ENCODE data around the gene ACVR1.
"Not testable (repeated sequence)": the region's sequence is repeated elsewhere in the genome, so short reads cannot be mapped to it uniquely, and the experiment has no call there.

The ACVR1 gene

DNA sequence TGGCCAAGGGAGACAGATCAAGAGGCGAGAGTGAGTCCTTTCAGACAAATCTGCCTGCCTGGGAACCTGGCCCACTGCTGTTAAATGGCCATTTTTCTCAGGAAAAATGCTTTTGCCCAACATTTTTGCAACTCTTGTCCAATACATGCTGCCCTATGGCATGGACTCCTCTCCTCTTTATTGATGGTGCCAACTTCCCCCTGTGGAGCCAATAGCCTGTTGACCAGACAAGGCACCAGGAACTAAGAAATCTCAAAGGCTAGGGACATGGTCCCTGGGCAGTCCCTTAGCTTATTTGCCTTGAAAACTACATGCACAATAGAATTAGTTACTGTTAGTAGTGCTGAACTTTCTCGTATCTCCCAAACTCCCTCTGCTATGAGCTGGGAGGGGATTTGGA is 155.6 kb downstream of the ACVR1 start:
- no peak for DNase-seq (ENCODE audit: low read depth)

DNA sequence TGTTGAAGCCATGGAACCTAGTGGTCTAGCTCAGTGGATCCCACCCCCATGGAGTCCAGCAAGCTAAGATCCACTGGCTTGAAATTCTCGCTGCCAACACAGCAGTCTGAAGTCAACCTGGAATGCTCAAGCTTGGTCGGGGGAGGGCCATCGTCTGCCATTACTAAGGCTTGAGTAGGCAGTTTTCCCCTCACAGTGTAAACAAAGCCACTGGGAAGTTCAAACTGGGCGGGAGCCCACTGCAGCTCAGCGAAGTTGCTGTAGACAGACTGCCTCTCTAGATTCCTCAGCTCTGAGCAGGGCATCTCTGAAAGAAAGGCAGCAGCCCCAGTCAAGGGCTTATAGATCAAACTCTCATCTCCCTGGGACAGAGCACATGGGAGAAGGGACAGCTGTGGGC is 171.5 kb downstream of the ACVR1 start:
- peak; percentile 16 for DNase-seq (ENCODE audit: low read depth)

DNA sequence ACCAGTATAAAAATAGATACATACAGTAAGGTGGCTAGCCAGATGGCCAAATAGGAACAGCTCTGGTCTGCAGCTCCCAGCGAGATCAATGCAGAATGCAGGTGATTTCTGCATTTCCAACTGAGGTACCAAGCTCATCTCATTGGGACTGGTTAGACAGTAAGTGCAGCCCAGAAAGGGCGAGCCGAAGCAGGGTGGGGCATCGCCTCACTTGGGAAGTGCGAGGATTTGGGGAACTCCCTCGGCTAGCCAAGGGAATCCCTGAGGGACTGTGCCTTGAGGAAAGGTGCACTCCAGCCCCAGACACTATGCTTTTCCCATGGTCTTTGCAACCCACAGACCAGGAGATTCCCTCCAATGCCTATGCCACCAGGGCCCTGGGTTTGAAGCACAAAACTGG is 172.0 kb downstream of the ACVR1 start:
- not testable (repeated sequence) for DNase-seq (ENCODE audit: low read depth)

DNA sequence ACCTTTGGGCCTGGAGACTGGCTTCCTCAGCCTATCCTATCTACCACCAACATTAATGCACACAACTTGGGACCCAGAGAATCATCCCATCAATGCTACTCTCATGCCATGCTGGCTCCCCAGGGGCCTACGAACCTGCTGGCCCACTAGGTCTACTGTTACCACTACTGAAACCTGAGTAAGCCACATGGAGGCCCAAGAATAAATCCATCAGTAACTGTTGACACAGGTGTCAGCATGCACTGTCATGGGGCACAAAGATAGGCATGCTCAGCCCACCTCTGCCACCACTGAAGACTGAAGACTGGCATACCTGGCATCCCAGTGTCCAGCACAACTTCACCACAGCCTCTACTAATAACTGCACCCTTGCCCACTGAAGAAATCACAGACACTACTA is 176.3 kb downstream of the ACVR1 start:
- DNase-seq (ENCODE audit: low read depth): no peak

DNA sequence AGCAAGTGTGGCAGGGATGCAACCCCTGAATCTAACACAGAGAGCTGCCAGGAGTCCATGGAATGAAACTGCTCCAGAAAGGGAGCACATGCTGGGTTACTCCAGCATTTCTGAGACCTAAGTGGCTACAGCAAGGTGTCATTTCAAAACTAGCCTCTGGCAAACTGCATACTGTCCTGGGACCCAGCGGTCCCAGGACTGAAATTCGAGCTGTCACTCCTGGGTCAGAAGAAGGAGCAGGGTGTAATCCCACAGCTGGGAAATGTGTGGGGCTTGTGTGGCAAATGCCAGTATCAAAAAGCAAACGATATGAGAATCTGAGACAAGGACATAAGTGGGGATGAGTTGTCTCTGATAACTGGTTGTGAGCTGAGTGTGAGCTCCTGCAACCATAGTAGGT is 177.1 kb downstream of the ACVR1 start:
- DNase-seq (ENCODE audit: low read depth): no peak

DNA sequence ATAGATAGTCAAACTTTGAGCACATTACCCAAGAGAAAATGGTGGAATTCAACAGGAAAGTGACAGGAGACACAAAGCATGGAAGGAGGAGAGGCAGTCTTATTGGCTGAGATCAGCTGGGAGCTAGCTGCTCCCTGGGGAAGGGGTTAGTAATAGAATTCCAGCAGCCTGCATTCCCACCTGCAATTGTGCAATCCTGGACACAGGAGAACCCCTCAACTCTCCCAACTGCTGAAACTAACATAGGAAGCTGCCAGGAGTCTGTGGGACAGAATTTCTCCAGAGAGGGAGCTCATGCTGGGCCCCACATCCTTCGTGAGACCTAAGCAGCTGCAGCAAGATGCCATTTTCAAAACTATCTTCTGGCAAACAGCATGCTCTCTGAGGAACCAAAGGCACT is 177.7 kb downstream of the ACVR1 start:
- no peak for DNase-seq (ENCODE audit: low read depth)

DNA sequence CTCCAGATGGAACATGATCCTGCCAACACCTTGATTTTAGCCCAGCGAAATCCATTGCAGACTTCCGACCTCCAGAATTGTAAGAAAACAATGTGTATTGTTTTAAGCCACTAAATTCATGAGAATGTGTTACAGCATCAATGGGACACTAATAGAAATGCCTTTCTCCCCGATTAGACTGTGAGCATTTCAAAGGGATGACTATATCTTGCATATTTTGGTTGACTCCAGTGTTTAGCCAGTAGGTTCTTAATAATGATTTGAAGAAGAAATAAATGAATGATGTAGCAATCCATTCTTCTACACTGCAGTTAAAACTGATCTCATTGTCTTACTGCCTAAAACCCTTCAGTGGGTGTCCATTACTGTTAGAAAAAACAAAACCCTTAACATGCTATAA is 180.1 kb downstream of the ACVR1 start:
- peak; percentile 79 for DNase-seq (ENCODE audit: low read depth)

DNA sequence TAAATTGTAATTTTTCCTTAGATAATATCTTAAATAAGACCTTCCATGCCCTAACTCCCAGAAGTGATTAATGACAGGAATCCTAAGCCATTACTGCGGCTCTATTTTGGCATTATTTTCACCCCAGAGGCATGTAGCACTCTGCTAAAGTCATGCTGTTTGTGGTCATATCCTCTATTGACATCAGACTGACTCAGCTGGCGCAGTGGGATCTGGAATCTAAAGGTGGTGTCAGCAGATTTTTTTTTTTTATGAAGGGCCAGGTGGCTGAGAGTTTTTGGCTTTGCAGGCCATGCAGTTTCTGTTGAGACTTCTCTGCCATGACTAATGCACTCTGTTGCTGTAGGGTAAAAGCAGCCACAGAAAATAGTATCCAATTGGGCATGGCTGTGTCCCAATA is 183.4 kb downstream of the ACVR1 start:
- DNase-seq (ENCODE audit: low read depth): peak; percentile 92

DNA sequence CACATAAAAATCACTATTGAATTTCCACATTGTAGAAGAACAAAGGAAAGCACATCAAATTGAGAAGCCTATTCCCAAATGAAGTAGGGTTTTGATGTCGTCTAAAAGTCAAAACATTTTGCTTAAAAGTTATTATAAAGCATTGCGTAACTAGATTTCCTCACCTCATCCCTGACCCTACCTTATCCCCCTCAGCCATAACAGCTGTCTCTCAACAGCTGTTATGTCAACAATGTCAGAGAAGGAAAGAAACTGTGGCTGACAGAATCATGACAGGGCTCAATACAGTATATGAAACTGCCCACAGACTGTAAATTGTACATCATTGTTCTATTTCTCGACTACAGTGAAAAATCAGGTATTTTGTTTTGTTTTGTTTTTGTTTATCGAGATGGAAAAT is 184.4 kb downstream of the ACVR1 start:
- DNase-seq (ENCODE audit: low read depth): no peak

DNA sequence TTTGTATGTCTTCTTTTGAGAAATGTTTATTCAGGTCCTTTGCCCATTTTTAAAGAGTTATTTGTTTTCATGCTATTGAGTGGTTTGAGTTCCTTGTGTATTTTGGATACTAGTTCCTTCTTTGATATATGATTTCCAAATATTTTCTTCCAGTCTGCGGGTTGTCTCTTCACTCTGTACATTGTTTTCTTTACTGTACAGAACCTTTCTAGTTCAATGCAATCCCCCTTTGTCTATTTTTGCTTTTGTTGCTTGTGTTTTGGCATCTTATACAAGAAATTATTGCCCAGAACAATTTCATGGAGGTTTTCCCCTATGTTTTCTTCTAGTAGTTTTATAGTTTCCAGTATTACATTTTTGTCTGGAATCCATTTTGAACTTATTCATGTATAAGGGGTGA is 185.0 kb downstream of the ACVR1 start:
- no peak for DNase-seq (ENCODE audit: low read depth)

Data from EH (cell line).